Liver (tissue), 9 donors: ENCODE data around the gene SMYD3. TPM values are rescaled to one million over a fixed set of nuclear protein-coding genes. Genes with fewer than 3 reads are reported as not detected.

Source experiments
- DNase-seq: peaks from one replicate; pipeline ENCODE4 v3.0.0-alpha.2; 2017; ENCODE audit warnings: low spot score
- H3K27ac ChIP-seq, 2 donors: one replicate each; pipeline ENCODE4 v1.7.0; 2013; ENCODE audit warnings: inconsistent platforms in 2 of 2, low read length in 2 of 2, control low read depth in 1 of 2, low read depth in 1 of 2, mild to moderate bottlenecking in 1 of 2
- H3K27me3 ChIP-seq, 4 donors: one replicate each; pipeline versions ENCODE4 v1.6.1 to v1.7.0; 2013; ENCODE audit warnings: low read length in 3 of 4, inconsistent platforms in 1 of 4, mild to moderate bottlenecking in 1 of 4, moderate library complexity in 1 of 4; ENCODE audit not compliant: control insufficient read depth in 4 of 4, insufficient read depth in 4 of 4
- H3K36me3 ChIP-seq, 4 donors: one replicate each; pipeline versions ENCODE4 v1.6.1 to v1.7.0; 2013; ENCODE audit warnings: low read length in 3 of 4, mild to moderate bottlenecking in 3 of 4, low read depth in 1 of 4, moderate library complexity in 1 of 4; ENCODE audit not compliant: control insufficient read depth in 4 of 4, insufficient read depth in 3 of 4
- H3K4me1 ChIP-seq, 4 donors: one replicate each; pipeline versions ENCODE4 v1.6.1 to v1.7.0; 2013; ENCODE audit warnings: low read length in 3 of 4, mild to moderate bottlenecking in 3 of 4, moderate library complexity in 1 of 4; ENCODE audit not compliant: control insufficient read depth in 4 of 4, insufficient read depth in 4 of 4
- H3K4me3 ChIP-seq, 3 donors: one replicate each; pipeline versions ENCODE4 v1.6.1 to v1.7.0; 2013; ENCODE audit warnings: low read length in 3 of 3, control low read depth in 1 of 3, low read depth in 1 of 3, mild to moderate bottlenecking in 1 of 3
- H3K9ac ChIP-seq, 2 donors: one replicate each; pipeline ENCODE4 v1.7.0; 2013; ENCODE audit warnings: low read length in 2 of 2, mild to moderate bottlenecking in 2 of 2, moderate library complexity in 2 of 2, control low read depth in 1 of 2, low read depth in 1 of 2
- H3K9me3 ChIP-seq, 4 donors: one replicate each; pipeline versions ENCODE4 v1.6.1 to v1.7.0; 2013; ENCODE audit warnings: low read length in 3 of 4; ENCODE audit not compliant: control insufficient read depth in 4 of 4
- EGR1 ChIP-seq, 2 donors: IDR thresholded peaks; 2 replicates each; pipeline ENCODE4 v1.6.1; 2016 to 2018; ENCODE audit warnings: antibody characterized with exemption in 2 of 2, low read depth in 2 of 2
- FOXA1 ChIP-seq: IDR thresholded peaks from 2 replicates; pipeline ENCODE4 v1.6.1; 2016; ENCODE audit warnings: antibody characterized with exemption
- FOXA2 ChIP-seq: IDR thresholded peaks from 2 replicates; pipeline ENCODE4 v1.6.1; 2016; ENCODE audit warnings: antibody characterized with exemption
- GABPA ChIP-seq, 2 donors: IDR thresholded peaks in 1 of 2; conservative IDR thresholded peaks in 1 of 2; 2 replicates each; pipeline ENCODE4 v1.6.1; 2016; ENCODE audit warnings: antibody characterized with exemption in 2 of 2, mild to moderate bottlenecking in 1 of 2, moderate library complexity in 1 of 2
- HNF4A ChIP-seq, 2 donors: conservative IDR thresholded peaks; 2 replicates each; pipeline ENCODE4 v1.6.1; 2016; ENCODE audit warnings: antibody characterized with exemption in 2 of 2, mild to moderate bottlenecking in 2 of 2
- HNF4G ChIP-seq: IDR thresholded peaks from 2 replicates; pipeline ENCODE4 v1.6.1; 2016; ENCODE audit warnings: antibody characterized with exemption
- JUND ChIP-seq, 2 donors: IDR thresholded peaks; 2 replicates each; pipeline ENCODE4 v1.6.1; 2016; ENCODE audit warnings: antibody characterized with exemption in 2 of 2
- NR2F2 ChIP-seq: IDR thresholded peaks from 2 replicates; pipeline ENCODE4 v1.6.1; 2016; ENCODE audit warnings: antibody characterized with exemption
- RAD21 ChIP-seq, 2 donors: IDR thresholded peaks; 2 replicates each; pipeline ENCODE4 v1.6.1; 2016; ENCODE audit warnings: antibody characterized with exemption in 2 of 2, mild to moderate bottlenecking in 2 of 2
- RXRA ChIP-seq, 2 donors: IDR thresholded peaks; 2 replicates each; pipeline ENCODE4 v1.6.1; 2017 to 2018; ENCODE audit warnings: antibody characterized with exemption in 2 of 2, mild to moderate bottlenecking in 1 of 2
- SP1 ChIP-seq: IDR thresholded peaks from 2 replicates; pipeline ENCODE4 v1.6.1; 2018; ENCODE audit warnings: antibody characterized with exemption, mild to moderate bottlenecking
- TAF1 ChIP-seq: conservative IDR thresholded peaks from 2 replicates; pipeline ENCODE4 v1.6.1; 2016; ENCODE audit warnings: antibody characterized with exemption, mild to moderate bottlenecking
- YY1 ChIP-seq: IDR thresholded peaks from 2 replicates; pipeline ENCODE4 v1.6.1; 2016; ENCODE audit warnings: antibody characterized with exemption, mild to moderate bottlenecking
- WGBS: extraction: QIAGEN DNeasy Blood & Tissue Kit; methylation state at CpG from one replicate; pipeline ENCODE4 v1.1.7; 2013; 5-methylcytosine and 5-hydroxymethylcytosine counted together
- polyA plus RNA-seq, 2 donors: library from polyadenylated mRNA; stranded (reverse) in 1 of 2; unstranded in 1 of 2; fragments of 200-250 nt in 1 of 2; fragments of >200 nt in 1 of 2; fragmentation: Nextera tagmentation in 1 of 2; extraction: Ambion mirVana in 1 of 2; gene quantifications; one replicate each; pipeline versions ENCODE4 v1.2.1 to v1.2.3, GENCODE V29; 2013 to 2015
- total RNA-seq, 2 donors: library from RNA; depleted of rRNA; stranded (reverse); fragments of >200 nt; gene quantifications; one replicate each; pipeline ENCODE4 v1.2.3, GENCODE V29; 2014
- TF ChIP-seq, protein P1 (sequence below): IDR thresholded peaks from 2 replicates; pipeline ENCODE4 v1.6.1; 2016; ENCODE audit warnings: antibody characterized with exemption
- TF ChIP-seq, protein P2 (sequence below): IDR thresholded peaks from 2 replicates; pipeline ENCODE4 v1.6.1; 2016; ENCODE audit warnings: antibody characterized with exemption
- TF ChIP-seq, protein P3 (sequence below): fragments of 150-350 bp; IDR thresholded peaks from 2 replicates; pipeline ENCODE4 v1.5.1; 2017; ENCODE audit warnings: improper control_type of control experiment, low read depth, low read length; ENCODE audit not compliant: missing input control
- TF ChIP-seq, protein P4 (sequence below): IDR thresholded peaks from 2 replicates; pipeline ENCODE4 v1.6.1; 2016; ENCODE audit warnings: antibody characterized with exemption, mild to moderate bottlenecking
- TF ChIP-seq, protein P5 (sequence below): IDR thresholded peaks from 2 replicates; pipeline ENCODE4 v1.6.1; 2016; ENCODE audit warnings: antibody characterized with exemption
- donor health status: healthy.
- donor health status: healthy.
- donor health status: healthy.
- donor health status: healthy.
- donor health status: healthy.

Gene SMYD3
- total and polyA plus RNA-seq, 4 donors = 3.1 to 9.1 (median 8.0) TPM

DNA sequence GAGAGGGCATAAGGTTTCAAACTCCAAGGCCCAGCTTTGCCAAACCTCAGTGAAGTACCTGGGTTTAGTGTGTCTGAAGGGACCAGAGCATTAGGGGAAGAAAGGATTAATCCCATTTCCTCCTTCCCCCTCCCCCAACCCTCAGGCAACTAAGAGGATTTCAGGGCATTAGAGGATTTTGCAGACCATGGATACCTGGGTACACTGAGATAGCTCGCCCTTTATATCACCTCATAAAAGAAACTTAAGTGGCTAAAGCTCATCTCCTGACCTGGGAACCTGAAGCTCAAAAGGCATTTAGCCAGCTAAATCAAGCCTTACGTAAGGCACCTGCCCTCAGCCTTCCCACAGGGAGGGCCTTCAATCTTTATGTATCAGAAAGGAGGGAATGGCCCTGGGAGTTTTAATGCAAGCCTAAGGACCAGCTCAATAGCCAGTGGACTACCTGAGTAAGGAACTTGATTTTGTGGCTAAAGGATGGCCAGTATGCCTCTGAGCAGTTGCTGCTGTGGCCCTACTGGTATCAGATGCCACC is 26.4 kb upstream of the SMYD3 start:
- no peak overlapping the region for H3K27ac ChIP-seq
- no peaks in the 10 kb centered on the region for H3K4me1 ChIP-seq
- no peak overlapping the region for H3K9ac ChIP-seq
- TF ChIP-seq FOXA2 (no peak), HNF4G (no peak), FOXA1 (no peak), HNF4A (conservative IDR thresholded peaks at IDR 0.05) (no peak), JUND (IDR thresholded peaks at IDR 0.05) (no peak), GABPA (IDR thresholded peaks at IDR 0.05 in 1 of 2, conservative IDR thresholded peaks at IDR 0.05 in 1 of 2) (no peak), NR2F2 (no peak), TAF1 (no peak), SP1 (no peak), RXRA (IDR thresholded peaks at IDR 0.05) (no peak), RAD21 (IDR thresholded peaks at IDR 0.05) (no peak), YY1 (no peak), EGR1 (IDR thresholded peaks at IDR 0.05; ENCODE audit: low read depth in 2 of 2) (no peak)
- TF ChIP-seq, protein P1, sequence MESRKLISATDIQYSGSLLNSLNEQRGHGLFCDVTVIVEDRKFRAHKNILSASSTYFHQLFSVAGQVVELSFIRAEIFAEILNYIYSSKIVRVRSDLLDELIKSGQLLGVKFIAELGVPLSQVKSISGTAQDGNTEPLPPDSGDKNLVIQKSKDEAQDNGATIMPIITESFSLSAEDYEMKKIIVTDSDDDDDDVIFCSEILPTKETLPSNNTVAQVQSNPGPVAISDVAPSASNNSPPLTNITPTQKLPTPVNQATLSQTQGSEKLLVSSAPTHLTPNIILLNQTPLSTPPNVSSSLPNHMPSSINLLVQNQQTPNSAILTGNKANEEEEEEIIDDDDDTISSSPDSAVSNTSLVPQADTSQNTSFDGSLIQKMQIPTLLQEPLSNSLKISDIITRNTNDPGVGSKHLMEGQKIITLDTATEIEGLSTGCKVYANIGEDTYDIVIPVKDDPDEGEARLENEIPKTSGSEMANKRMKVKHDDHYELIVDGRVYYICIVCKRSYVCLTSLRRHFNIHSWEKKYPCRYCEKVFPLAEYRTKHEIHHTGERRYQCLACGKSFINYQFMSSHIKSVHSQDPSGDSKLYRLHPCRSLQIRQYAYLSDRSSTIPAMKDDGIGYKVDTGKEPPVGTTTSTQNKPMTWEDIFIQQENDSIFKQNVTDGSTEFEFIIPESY = no peak
- TF ChIP-seq, protein P2, sequence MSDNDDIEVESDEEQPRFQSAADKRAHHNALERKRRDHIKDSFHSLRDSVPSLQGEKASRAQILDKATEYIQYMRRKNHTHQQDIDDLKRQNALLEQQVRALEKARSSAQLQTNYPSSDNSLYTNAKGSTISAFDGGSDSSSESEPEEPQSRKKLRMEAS = no peak
- TF ChIP-seq, protein P3, sequence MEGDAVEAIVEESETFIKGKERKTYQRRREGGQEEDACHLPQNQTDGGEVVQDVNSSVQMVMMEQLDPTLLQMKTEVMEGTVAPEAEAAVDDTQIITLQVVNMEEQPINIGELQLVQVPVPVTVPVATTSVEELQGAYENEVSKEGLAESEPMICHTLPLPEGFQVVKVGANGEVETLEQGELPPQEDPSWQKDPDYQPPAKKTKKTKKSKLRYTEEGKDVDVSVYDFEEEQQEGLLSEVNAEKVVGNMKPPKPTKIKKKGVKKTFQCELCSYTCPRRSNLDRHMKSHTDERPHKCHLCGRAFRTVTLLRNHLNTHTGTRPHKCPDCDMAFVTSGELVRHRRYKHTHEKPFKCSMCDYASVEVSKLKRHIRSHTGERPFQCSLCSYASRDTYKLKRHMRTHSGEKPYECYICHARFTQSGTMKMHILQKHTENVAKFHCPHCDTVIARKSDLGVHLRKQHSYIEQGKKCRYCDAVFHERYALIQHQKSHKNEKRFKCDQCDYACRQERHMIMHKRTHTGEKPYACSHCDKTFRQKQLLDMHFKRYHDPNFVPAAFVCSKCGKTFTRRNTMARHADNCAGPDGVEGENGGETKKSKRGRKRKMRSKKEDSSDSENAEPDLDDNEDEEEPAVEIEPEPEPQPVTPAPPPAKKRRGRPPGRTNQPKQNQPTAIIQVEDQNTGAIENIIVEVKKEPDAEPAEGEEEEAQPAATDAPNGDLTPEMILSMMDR = no peak
- TF ChIP-seq, protein P4, sequence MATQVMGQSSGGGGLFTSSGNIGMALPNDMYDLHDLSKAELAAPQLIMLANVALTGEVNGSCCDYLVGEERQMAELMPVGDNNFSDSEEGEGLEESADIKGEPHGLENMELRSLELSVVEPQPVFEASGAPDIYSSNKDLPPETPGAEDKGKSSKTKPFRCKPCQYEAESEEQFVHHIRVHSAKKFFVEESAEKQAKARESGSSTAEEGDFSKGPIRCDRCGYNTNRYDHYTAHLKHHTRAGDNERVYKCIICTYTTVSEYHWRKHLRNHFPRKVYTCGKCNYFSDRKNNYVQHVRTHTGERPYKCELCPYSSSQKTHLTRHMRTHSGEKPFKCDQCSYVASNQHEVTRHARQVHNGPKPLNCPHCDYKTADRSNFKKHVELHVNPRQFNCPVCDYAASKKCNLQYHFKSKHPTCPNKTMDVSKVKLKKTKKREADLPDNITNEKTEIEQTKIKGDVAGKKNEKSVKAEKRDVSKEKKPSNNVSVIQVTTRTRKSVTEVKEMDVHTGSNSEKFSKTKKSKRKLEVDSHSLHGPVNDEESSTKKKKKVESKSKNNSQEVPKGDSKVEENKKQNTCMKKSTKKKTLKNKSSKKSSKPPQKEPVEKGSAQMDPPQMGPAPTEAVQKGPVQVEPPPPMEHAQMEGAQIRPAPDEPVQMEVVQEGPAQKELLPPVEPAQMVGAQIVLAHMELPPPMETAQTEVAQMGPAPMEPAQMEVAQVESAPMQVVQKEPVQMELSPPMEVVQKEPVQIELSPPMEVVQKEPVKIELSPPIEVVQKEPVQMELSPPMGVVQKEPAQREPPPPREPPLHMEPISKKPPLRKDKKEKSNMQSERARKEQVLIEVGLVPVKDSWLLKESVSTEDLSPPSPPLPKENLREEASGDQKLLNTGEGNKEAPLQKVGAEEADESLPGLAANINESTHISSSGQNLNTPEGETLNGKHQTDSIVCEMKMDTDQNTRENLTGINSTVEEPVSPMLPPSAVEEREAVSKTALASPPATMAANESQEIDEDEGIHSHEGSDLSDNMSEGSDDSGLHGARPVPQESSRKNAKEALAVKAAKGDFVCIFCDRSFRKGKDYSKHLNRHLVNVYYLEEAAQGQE = no peak
- TF ChIP-seq, protein P5, sequence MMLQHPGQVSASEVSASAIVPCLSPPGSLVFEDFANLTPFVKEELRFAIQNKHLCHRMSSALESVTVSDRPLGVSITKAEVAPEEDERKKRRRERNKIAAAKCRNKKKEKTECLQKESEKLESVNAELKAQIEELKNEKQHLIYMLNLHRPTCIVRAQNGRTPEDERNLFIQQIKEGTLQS = no peak
- H3K4me3 ChIP-seq = no peak overlapping the region
- peaks cover 0 to 16% (median 6%) of the 10 kb centered on the region in 4 donors for H3K9me3 ChIP-seq
- WGBS = 92% methylated on average over 2 of the region's 2 CpGs
- DNase-seq = no peak
- H3K36me3 ChIP-seq = peaks cover 0 to 3% (median 0%) of the 10 kb centered on the region in 4 donors
- H3K27me3 ChIP-seq = no peaks in the 10 kb centered on the region
